H9 (cell line): ENCODE data around the gene ATXN7. TPM values are rescaled to one million over a fixed set of nuclear protein-coding genes. Genes with fewer than 3 reads are reported as not detected.

Experiments
- DNase-seq: peaks from one replicate; pipeline ENCODE4 v3.0.0-alpha.2; 2017
- H2AFZ ChIP-seq: one replicate; pipeline ENCODE4 v1.6.1; 2013; ENCODE audit warnings: mild to moderate bottlenecking, low read length, control low read depth, moderate library complexity
- H2AK5ac ChIP-seq: 2 replicates; pipeline ENCODE4 v1.6.1; 2013; ENCODE audit warnings: low read length, control low read depth, mixed read lengths; ENCODE audit not compliant: insufficient read length
- H2BK120ac ChIP-seq: one replicate; pipeline ENCODE4 v1.6.1; 2013; ENCODE audit warnings: low read depth, mild to moderate bottlenecking, low read length, control low read depth, inconsistent platforms; ENCODE audit not compliant: poor library complexity, severe bottlenecking
- H2BK12ac ChIP-seq: 2 replicates; pipeline ENCODE4 v1.6.1; 2013; ENCODE audit warnings: low read length, control low read depth, mixed read lengths, low read depth; ENCODE audit not compliant: insufficient read length
- H2BK15ac ChIP-seq: 2 replicates; pipeline ENCODE4 v1.6.1; 2013; ENCODE audit warnings: low read depth, low read length, control low read depth
- H2BK20ac ChIP-seq: one replicate; pipeline ENCODE4 v1.6.1; 2013; ENCODE audit warnings: low read depth, mild to moderate bottlenecking, low read length, control low read depth, inconsistent platforms; ENCODE audit not compliant: poor library complexity, severe bottlenecking
- H2BK5ac ChIP-seq: 2 replicates; pipeline ENCODE4 v1.6.1; 2013; ENCODE audit warnings: low read length, control low read depth, mixed read lengths; ENCODE audit not compliant: insufficient read length
- H3K14ac ChIP-seq: 2 replicates; pipeline ENCODE4 v1.6.1; 2013; ENCODE audit warnings: low read length, control low read depth; ENCODE audit not compliant: insufficient read depth
- H3K18ac ChIP-seq: 2 replicates; pipeline ENCODE4 v1.6.1; 2013; ENCODE audit warnings: low read depth, mild to moderate bottlenecking, mixed read lengths, low read length, control low read depth; ENCODE audit not compliant: insufficient read length
- H3K23ac ChIP-seq: 2 replicates; pipeline ENCODE4 v1.6.1; 2013; ENCODE audit warnings: low read length, control low read depth, mixed read lengths, low read depth; ENCODE audit not compliant: insufficient read length
- H3K23me2 ChIP-seq: 2 replicates; pipeline ENCODE4 v1.6.1; 2013; ENCODE audit warnings: low read depth, mild to moderate bottlenecking, mixed read lengths, low read length, control low read depth; ENCODE audit not compliant: insufficient read length, poor library complexity, severe bottlenecking
- H3K27ac ChIP-seq: 2 replicates; pipeline ENCODE4 v1.5.1; 2013; ENCODE audit warnings: low read length, control low read depth, mixed read lengths, low read depth; ENCODE audit not compliant: insufficient read length
- H3K27me3 ChIP-seq: 2 replicates; pipeline ENCODE4 v1.6.1; 2013; ENCODE audit warnings: low read length, control low read depth, inconsistent platforms; ENCODE audit not compliant: insufficient read depth
- H3K4ac ChIP-seq: 2 replicates; pipeline ENCODE4 v1.6.1; 2013; ENCODE audit warnings: low read depth, mild to moderate bottlenecking, control low read depth, inconsistent platforms, low read length, moderate library complexity
- H3K4me1 ChIP-seq: 2 replicates; pipeline ENCODE4 v1.6.1; 2013; ENCODE audit warnings: low read length, control low read depth, inconsistent platforms; ENCODE audit not compliant: insufficient read depth
- H3K4me2 ChIP-seq: 2 replicates; pipeline ENCODE4 v1.6.1; 2013; ENCODE audit warnings: low read length, control low read depth, mixed read lengths; ENCODE audit not compliant: insufficient read length, insufficient read depth
- H3K56ac ChIP-seq: 2 replicates; pipeline ENCODE4 v1.6.1; 2013; ENCODE audit warnings: low read depth, mild to moderate bottlenecking, mixed read lengths, low read length, control low read depth; ENCODE audit not compliant: insufficient read length
- H3K79me1 ChIP-seq: 2 replicates; pipeline ENCODE4 v1.6.1; 2013; ENCODE audit warnings: low read depth, mild to moderate bottlenecking, moderate library complexity, low read length, control low read depth, inconsistent platforms; ENCODE audit not compliant: insufficient read depth, poor library complexity, severe bottlenecking
- H3K79me2 ChIP-seq: 2 replicates; pipeline ENCODE4 v1.6.1; 2013; ENCODE audit warnings: low read length, control low read depth, inconsistent platforms; ENCODE audit not compliant: insufficient read depth
- H3K9ac ChIP-seq: 2 replicates; pipeline ENCODE4 v1.6.1; 2013; ENCODE audit warnings: low read length, control low read depth, mixed read lengths; ENCODE audit not compliant: insufficient read length; ENCODE audit errors: extremely low read depth
- H3K9me3 ChIP-seq: one replicate; pipeline ENCODE4 v1.6.1; 2013; ENCODE audit warnings: low read depth, low read length, inconsistent platforms; ENCODE audit not compliant: control insufficient read depth
- H3T11ph ChIP-seq: one replicate; pipeline ENCODE4 v1.6.1; 2013; ENCODE audit warnings: mild to moderate bottlenecking, low read length, control low read depth, inconsistent platforms
- H4K20me1 ChIP-seq: one replicate; pipeline ENCODE4 v1.6.1; 2013; ENCODE audit not compliant: control insufficient read depth, insufficient read length, insufficient read depth
- H4K5ac ChIP-seq: 2 replicates; pipeline ENCODE4 v1.6.1; 2013; ENCODE audit warnings: low read depth, mild to moderate bottlenecking, mixed read lengths, low read length, control low read depth; ENCODE audit not compliant: insufficient read length
- H4K8ac ChIP-seq: replicated peaks from 2 replicates; pipeline ENCODE4 v1.6.1; 2013; ENCODE audit warnings: low read length, control low read depth, mixed read lengths, low read depth; ENCODE audit not compliant: insufficient read length
- H4K91ac ChIP-seq: 2 replicates; pipeline ENCODE4 v1.6.1; 2013; ENCODE audit warnings: low read depth, mild to moderate bottlenecking, moderate library complexity, mixed read lengths, low read length, control low read depth; ENCODE audit not compliant: insufficient read length
- H3K27ac Mint-ChIP-seq, 3 experiments: 2 replicates in 2 of 3; 3 replicates in 1 of 3; pipeline ENCODE4 v1.8.0; 2020 to 2021; ENCODE audit warnings: mixed read lengths in 3 of 3, mild to moderate bottlenecking in 1 of 3, moderate library complexity in 1 of 3
- H3K27me3 Mint-ChIP-seq: 2 replicates; pipeline ENCODE4 v1.8.0; 2021; ENCODE audit warnings: low read depth, mild to moderate bottlenecking, moderate library complexity, mixed read lengths
- H3K36me3 Mint-ChIP-seq, 3 experiments: 2 replicates in 2 of 3; 3 replicates in 1 of 3; pipeline ENCODE4 v1.8.0; 2020 to 2021; ENCODE audit warnings: low read depth in 3 of 3, mixed read lengths in 3 of 3; ENCODE audit not compliant: insufficient read depth in 1 of 3
- H3K4me1 Mint-ChIP-seq, 2 experiments: 2 replicates each; pipeline ENCODE4 v1.8.0; 2020; ENCODE audit warnings: mixed read lengths in 2 of 2
- H3K4me3 Mint-ChIP-seq, 2 experiments: 2 replicates in 1 of 2; 3 replicates in 1 of 2; pipeline ENCODE4 v1.8.0; 2020 to 2021; ENCODE audit warnings: mild to moderate bottlenecking in 2 of 2, mixed read lengths in 2 of 2, moderate library complexity in 1 of 2
- H3K9me3 Mint-ChIP-seq, 2 experiments: 2 replicates in 1 of 2; 3 replicates in 1 of 2; pipeline ENCODE4 v1.8.0; 2020; ENCODE audit warnings: mild to moderate bottlenecking in 2 of 2, mixed read lengths in 2 of 2, moderate library complexity in 1 of 2
- CTCF ChIP-seq: fragments of 200-600 bp; sonication (generic); conservative IDR thresholded peaks from 3 replicates; pipeline ENCODE4 v1.8.0; 2021; ENCODE audit warnings: antibody characterized with exemption, mild to moderate bottlenecking
- WGBS: extraction: QIAGEN DNeasy Blood & Tissue Kit; methylation state at CpG from one replicate; pipeline ENCODE4 v1.1.7; 2013; ENCODE audit warnings: missing lambda C conversion rate, low lambda C conversion rate, mixed read lengths; ENCODE audit not compliant: insufficient read length; ENCODE audit errors: extremely low coverage; 5-methylcytosine and 5-hydroxymethylcytosine counted together
- total RNA-seq: library from RNA; stranded (reverse); gene quantifications from 2 replicates; pipeline ENCODE4 v1.2.1, GENCODE V29; 2021

The ATXN7 gene
- total RNA-seq, 1 experiment from 2014 or later: 21.5 TPM

GRCh38 chr3:64029287-64029686 is 165.6 kb downstream of the ATXN7 start:
- no peak overlapping the region for H3K27ac ChIP-seq
- Mint-ChIP-seq H3K9me3 (no peaks in the 10 kb centered on the region; a peak in 1 of 5 replicates), H3K27me3 (peaks cover 3% of the 10 kb centered on the region; the same call in 1 of the 2 replicates), H3K4me1 (peaks cover 21 to 28% of the 10 kb centered on the region in 2 experiments), H3K27ac (no peak overlapping the region; a peak in 1 of 7 replicates), H3K4me3 (no peak overlapping the region), H3K36me3 (no peaks in the 10 kb centered on the region)
- H3K23ac ChIP-seq: no peak overlapping the region
- H3K79me2 ChIP-seq: no peaks in the 10 kb centered on the region
- H2AFZ ChIP-seq: no peak overlapping the region
- H3K56ac ChIP-seq: no peak overlapping the region
- 0 out of 2 replicates have a peak, but pooled peaks cover 4% of the 10 kb centered on the region for H3K4me1 ChIP-seq
- H2BK5ac ChIP-seq: no peak overlapping the region
- H3K23me2 ChIP-seq: no peaks in the 10 kb centered on the region
- DNase-seq: no peak
- no peak overlapping the region for H3K4ac ChIP-seq
- H3K79me1 ChIP-seq: no peaks in the 10 kb centered on the region
- no peak overlapping the region for H2AK5ac ChIP-seq
- WGBS: no CpG with 5 or more reads among the region's 4 CpGs
- no peak overlapping the region for H3K14ac ChIP-seq
- no peak overlapping the region for H3K18ac ChIP-seq
- no peak overlapping the region for H3K9ac ChIP-seq
- no peak overlapping the region for H2BK120ac ChIP-seq
- H3K9me3 ChIP-seq: no peaks in the 10 kb centered on the region
- no peak overlapping the region for H4K5ac ChIP-seq
- H2BK20ac ChIP-seq: no peak overlapping the region
- H2BK15ac ChIP-seq: no peak overlapping the region
- no peak overlapping the region for H3K4me2 ChIP-seq
- TF ChIP-seq CTCF: no peak
- no peak overlapping the region for H4K91ac ChIP-seq
- H4K20me1 ChIP-seq: no peaks in the 10 kb centered on the region
- H3T11ph ChIP-seq: no peak overlapping the region
- H4K8ac ChIP-seq: no peak overlapping the region
- H2BK12ac ChIP-seq: peak overlapping the region; percentile 64
- H3K27me3 ChIP-seq: no peaks in the 10 kb centered on the region
